Adrenal gland (tissue), 5 donors: Measurements from ENCODE around the gene LGALS3BP.

Source experiments
- POLR2A ChIP-seq, 2 donors: fragments of 450-650 bp; IDR thresholded peaks; one replicate each; pipeline ENCODE4 v1.6.1; 2017; ENCODE audit warnings: antibody characterized with exemption in 2 of 2, mild to moderate bottlenecking in 2 of 2, moderate library complexity in 1 of 2
- TF ChIP-seq, protein P1 (sequence below), 6 experiments: fragments of 450-650 bp in 4 of 6; fragments of 200-600 bp in 2 of 6; sonication (generic) in 1 of 6; IDR thresholded peaks; 1 replicate in 5 of 6; 2 replicates in 1 of 6; pipeline versions ENCODE4 v1.5.1 to v1.8.0; 2016 to 2021; ENCODE audit warnings: antibody characterized with exemption in 6 of 6, mild to moderate bottlenecking in 2 of 6, moderate library complexity in 1 of 6
- donor health status: DM: no; HTN: no; CAD: no.

DNA sequence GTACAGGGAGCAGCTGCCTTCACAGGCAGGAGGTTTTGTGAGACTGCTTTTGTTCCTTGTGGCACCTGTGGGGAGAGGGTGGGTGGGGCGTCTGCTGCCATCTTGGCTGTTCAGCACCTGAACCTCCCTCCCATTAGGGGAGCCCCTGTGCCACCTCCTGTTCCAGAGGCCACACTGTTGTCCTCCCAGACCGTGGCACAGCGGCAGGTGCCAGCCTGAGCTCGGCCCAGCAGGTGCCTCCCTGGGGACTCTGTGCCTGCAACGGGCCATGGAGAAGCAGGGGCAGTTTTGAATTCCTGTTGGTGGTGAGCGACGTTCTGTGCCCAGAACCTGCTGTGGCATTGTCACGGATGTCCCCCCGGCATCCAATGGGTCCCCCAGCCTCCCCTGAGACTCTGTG is 9.9 kb downstream of the LGALS3BP start:
- TF ChIP-seq, protein P1, sequence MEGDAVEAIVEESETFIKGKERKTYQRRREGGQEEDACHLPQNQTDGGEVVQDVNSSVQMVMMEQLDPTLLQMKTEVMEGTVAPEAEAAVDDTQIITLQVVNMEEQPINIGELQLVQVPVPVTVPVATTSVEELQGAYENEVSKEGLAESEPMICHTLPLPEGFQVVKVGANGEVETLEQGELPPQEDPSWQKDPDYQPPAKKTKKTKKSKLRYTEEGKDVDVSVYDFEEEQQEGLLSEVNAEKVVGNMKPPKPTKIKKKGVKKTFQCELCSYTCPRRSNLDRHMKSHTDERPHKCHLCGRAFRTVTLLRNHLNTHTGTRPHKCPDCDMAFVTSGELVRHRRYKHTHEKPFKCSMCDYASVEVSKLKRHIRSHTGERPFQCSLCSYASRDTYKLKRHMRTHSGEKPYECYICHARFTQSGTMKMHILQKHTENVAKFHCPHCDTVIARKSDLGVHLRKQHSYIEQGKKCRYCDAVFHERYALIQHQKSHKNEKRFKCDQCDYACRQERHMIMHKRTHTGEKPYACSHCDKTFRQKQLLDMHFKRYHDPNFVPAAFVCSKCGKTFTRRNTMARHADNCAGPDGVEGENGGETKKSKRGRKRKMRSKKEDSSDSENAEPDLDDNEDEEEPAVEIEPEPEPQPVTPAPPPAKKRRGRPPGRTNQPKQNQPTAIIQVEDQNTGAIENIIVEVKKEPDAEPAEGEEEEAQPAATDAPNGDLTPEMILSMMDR (IDR thresholded peaks at IDR 0.05) = no peak
- no peak for TF ChIP-seq POLR2A (IDR thresholded peaks at IDR 0.05)
